GM19238 (cell line): ENCODE data around the gene GPR152.
"Not testable (repeated sequence)": the region's sequence is repeated elsewhere in the genome, so short reads cannot be mapped to it uniquely, and the experiment has no call there.

Experiments
- DNase-seq: peaks from one replicate; pipeline ENCODE4 v3.0.0; 2011; ENCODE audit warnings: low spot score; ENCODE audit not compliant: insufficient read length

The GPR152 gene

GRCh38 chr11:67489203-67489884, 36.8 kb upstream of the GPR152 start:
- no peak for DNase-seq

GRCh38 chr11:67486481-67487195, 34.1 kb upstream of the GPR152 start:
- peak; percentile 77 for DNase-seq

- DNase-seq, result not testable (repeated sequence)
Observed at GRCh38 chr11:67485873-67486361, 33.4 kb upstream of the GPR152 start.

- DNase-seq, result no peak
Observed at GRCh38 chr11:67484847-67485311, 32.4 kb upstream of the GPR152 start.

- no peak for DNase-seq
Observed at GRCh38 chr11:67483831-67484665, 31.5 kb upstream of the GPR152 start.

GRCh38 chr11:67482827-67483798, 30.6 kb upstream of the GPR152 start, which contains the start of gene AIP:
Gene AIP (plus strand): TSS chr11:67483026. CDS start chr11:67483159, 133 bp downstream.
- DNase-seq, result peak; percentile 99

GRCh38 chr11:67482275-67482826, 29.8 kb upstream of the GPR152 start:
- no peak for DNase-seq

GRCh38 chr11:67477344-67478050, 25.0 kb upstream of the GPR152 start:
- DNase-seq, result not testable (repeated sequence)

- not testable (repeated sequence) for DNase-seq
Observed at GRCh38 chr11:67476692-67477091, 24.2 kb upstream of the GPR152 start.

GRCh38 chr11:67472882-67473281, 20.4 kb upstream of the GPR152 start:
- no peak for DNase-seq

GRCh38 chr11:67470337-67471002, 17.9 kb upstream of the GPR152 start:
- DNase-seq, result no peak

- DNase-seq, result no peak
Observed at GRCh38 chr11:67469508-67469811, 16.9 kb upstream of the GPR152 start.

GRCh38 chr11:67468759-67469507, 16.4 kb upstream of the GPR152 start, which contains the start of gene TMEM134:
Gene TMEM134 (minus strand): TSS chr11:67469251. CDS start chr11:67469192, 59 bp downstream.
- peak; percentile 93 for DNase-seq

- no peak for DNase-seq
Observed at GRCh38 chr11:67468456-67468758, 15.9 kb upstream of the GPR152 start.

- no peak for DNase-seq
Observed at GRCh38 chr11:67468056-67468455, 15.5 kb upstream of the GPR152 start.

GRCh38 chr11:67466962-67467771, 14.6 kb upstream of the GPR152 start:
- DNase-seq, result no peak

GRCh38 chr11:67466367-67466766, 13.8 kb upstream of the GPR152 start:
- no peak for DNase-seq

- not testable (repeated sequence) for DNase-seq
Observed at GRCh38 chr11:67465530-67465929, 13.0 kb upstream of the GPR152 start.
